ENCODE results near the gene ZNRF4. TPM values are rescaled to one million over a fixed set of nuclear protein-coding genes. Genes with fewer than 3 reads are reported as not detected.

ZNRF4 gene
- total RNA-seq, 1 donor from 2014 or later = not detected

- DNase-seq (no peak), ATAC-seq (no peak)
- intact Hi-C loops (cut with DNase I) = no loop called here
- Histone ChIP-seq H3K9me3 (peaks cover 10% of the 10 kb centered on the region), H3K27ac (no peak overlapping the region), H3K36me3 (no peaks in the 10 kb centered on the region), H3K4me3 (no peak overlapping the region), H3K27me3 (peaks cover 42% of the 10 kb centered on the region), H3K4me1 (no peaks in the 10 kb centered on the region)
- TF ChIP-seq CTCF (IDR thresholded peaks at IDR 0.05) = no peak
These were observed 23.2 kb downstream of the ZNRF4 start for GRCh38 chr19:5478241-5478924.

- Histone ChIP-seq H3K4me3 (no peak overlapping the region), H3K4me1 (no peaks in the 10 kb centered on the region), H3K27me3 (peaks cover 42% of the 10 kb centered on the region), H3K36me3 (no peaks in the 10 kb centered on the region), H3K9me3 (peaks cover 10% of the 10 kb centered on the region), H3K27ac (no peak overlapping the region)
- ATAC-seq (no peak), DNase-seq (no peak)
- TF ChIP-seq CTCF (IDR thresholded peaks at IDR 0.05) = no peak
- intact Hi-C loops (cut with DNase I) = no loop called here
These were observed 23.8 kb downstream of the ZNRF4 start for GRCh38 chr19:5478925-5479588.

- intact Hi-C loops (cut with DNase I) = no loop called here
- no peak overlapping the region for H3K4me3 ChIP-seq
- H3K36me3 ChIP-seq = no peaks in the 10 kb centered on the region
- H3K4me1 ChIP-seq = no peaks in the 10 kb centered on the region
- no peak for DNase-seq
- no peak for ATAC-seq
- TF ChIP-seq CTCF (IDR thresholded peaks at IDR 0.05) = no peak
- H3K9me3 ChIP-seq = peaks cover 10% of the 10 kb centered on the region
- peaks cover 42% of the 10 kb centered on the region for H3K27me3 ChIP-seq
- no peak overlapping the region for H3K27ac ChIP-seq
These were observed 24.7 kb downstream of the ZNRF4 start for GRCh38 chr19:5479958-5480357.

GRCh38 chr19:5480427-5480836, 25.2 kb downstream of the ZNRF4 start:
- Histone ChIP-seq H3K9me3 (peaks cover 10% of the 10 kb centered on the region), H3K27ac (no peak overlapping the region), H3K4me1 (no peaks in the 10 kb centered on the region), H3K27me3 (peaks cover 42% of the 10 kb centered on the region), H3K36me3 (no peaks in the 10 kb centered on the region), H3K4me3 (no peak overlapping the region)
- intact Hi-C loops (cut with DNase I) = no loop called here
- TF ChIP-seq CTCF (IDR thresholded peaks at IDR 0.05) = peak; percentile 48
- DNase-seq = no peak
- ATAC-seq = peak; percentile 54

- intact Hi-C loops (cut with DNase I) = no loop called here
- no peak for DNase-seq
- Histone ChIP-seq H3K36me3 (no peaks in the 10 kb centered on the region), H3K4me1 (no peaks in the 10 kb centered on the region), H3K27ac (no peak overlapping the region), H3K27me3 (peaks cover 42% of the 10 kb centered on the region), H3K4me3 (no peak overlapping the region), H3K9me3 (peaks cover 10% of the 10 kb centered on the region)
- no peak for ATAC-seq
- TF ChIP-seq CTCF (IDR thresholded peaks at IDR 0.05) = no peak
These were observed 26.7 kb downstream of the ZNRF4 start for GRCh38 chr19:5481957-5482356.
